Neural cell (in vitro differentiated cells): ENCODE results near the gene CTNNB1. TPM values are rescaled to one million over a fixed set of nuclear protein-coding genes. Genes with fewer than 3 reads are reported as not detected.

Experiments
- H2AFZ ChIP-seq: fragments of 200-600, 300-800 bp; sonication (generic), shearing (Covaris generic); 2 replicates; pipeline ENCODE4 v1.6.0; 2014; ENCODE audit warnings: low read depth, mild to moderate bottlenecking, antibody characterized with exemption, low read length, moderate library complexity
- H3F3A ChIP-seq: fragments of 200-600 bp; shearing (Covaris generic); 2 replicates; pipeline ENCODE4 v1.6.1; 2016; ENCODE audit warnings: mild to moderate bottlenecking, moderate library complexity, mixed read lengths, antibody characterized with exemption, low read length; ENCODE audit not compliant: insufficient read depth, poor library complexity, severe bottlenecking
- H3K27ac ChIP-seq: fragments of 200-600, 300-800 bp; sonication (generic), shearing (Covaris generic); 2 replicates; pipeline ENCODE4 v1.5.1; 2014; ENCODE audit warnings: mild to moderate bottlenecking, low read length, moderate library complexity
- H3K27me3 ChIP-seq: fragments of 300-800, 200-600 bp; sonication (generic), shearing (Covaris generic); 2 replicates; pipeline ENCODE4 v1.6.0; 2014; ENCODE audit warnings: mild to moderate bottlenecking, low read depth, low read length, moderate library complexity; ENCODE audit not compliant: insufficient read depth
- H3K36me3 ChIP-seq: fragments of 300-800, 200-600 bp; sonication (generic), shearing (Covaris generic); 2 replicates; pipeline ENCODE4 v1.5.1; 2014; ENCODE audit warnings: mild to moderate bottlenecking, antibody characterized with exemption, low read length, moderate library complexity; ENCODE audit not compliant: insufficient read depth
- H3K4me2 ChIP-seq: fragments of 300-800, 200-600 bp; sonication (generic), shearing (Covaris generic); 2 replicates; pipeline ENCODE4 v1.6.0; 2014; ENCODE audit warnings: mild to moderate bottlenecking, low read length
- H3K4me3 ChIP-seq: fragments of 300-800, 200-600 bp; sonication (generic), shearing (Covaris generic); 2 replicates; pipeline ENCODE4 v1.5.1; 2014; ENCODE audit warnings: mild to moderate bottlenecking, low read length, moderate library complexity
- H3K79me2 ChIP-seq: fragments of 200-600 bp; shearing (Covaris generic); replicated peaks from 2 replicates; pipeline ENCODE4 v1.6.0; 2014; ENCODE audit warnings: mild to moderate bottlenecking, low read length, moderate library complexity; ENCODE audit not compliant: insufficient read depth
- H3K9ac ChIP-seq: fragments of 300-800, 200-600 bp; sonication (generic), shearing (Covaris generic); 2 replicates; pipeline ENCODE4 v1.6.1; 2016; ENCODE audit warnings: mild to moderate bottlenecking, low read length, mixed read lengths
- H3K9me2 ChIP-seq: fragments of 200-600 bp; shearing (Covaris generic); 2 replicates; pipeline ENCODE4 v1.6.1; 2016; ENCODE audit warnings: mild to moderate bottlenecking, low read length, mixed read lengths; ENCODE audit not compliant: insufficient read depth
- H3K9me3 ChIP-seq: fragments of 200-600, 300-800 bp; sonication (generic), shearing (Covaris generic); 2 replicates; pipeline ENCODE4 v1.6.1; 2016; ENCODE audit warnings: mild to moderate bottlenecking, mixed run types, low read length, moderate library complexity, mixed read lengths
- H4K20me1 ChIP-seq: fragments of 200-600 bp; shearing (Covaris generic); 2 replicates; pipeline ENCODE4 v1.6.1; 2016; ENCODE audit warnings: mild to moderate bottlenecking, mixed run types; ENCODE audit not compliant: insufficient read depth
- EP300 ChIP-seq: fragments of 450-650 bp; conservative IDR thresholded peaks from 2 replicates; pipeline ENCODE4 v1.6.1; 2014; ENCODE audit warnings: antibody characterized with exemption, mild to moderate bottlenecking, moderate library complexity; ENCODE audit not compliant: poor library complexity, severe bottlenecking
- EZH2 ChIP-seq: fragments of 200-600, 300-800 bp; shearing (Covaris generic), sonication (generic); IDR thresholded peaks from 2 replicates; pipeline ENCODE4 v1.6.1; 2014; ENCODE audit warnings: antibody characterized with exemption, low read length, borderline replicate concordance, mild to moderate bottlenecking; ENCODE audit not compliant: insufficient read depth, poor library complexity, severe bottlenecking
- MXI1 ChIP-seq: fragments of 450-650 bp; conservative IDR thresholded peaks from 2 replicates; pipeline ENCODE4 v1.6.1; 2014; ENCODE audit warnings: antibody characterized with exemption, mild to moderate bottlenecking; ENCODE audit not compliant: poor library complexity, severe bottlenecking
- POLR2AphosphoS5 ChIP-seq: IDR thresholded peaks from 2 replicates; pipeline ENCODE4 v1.6.1; 2012
- RAD21 ChIP-seq: fragments of 450-650 bp; conservative IDR thresholded peaks from 2 replicates; pipeline ENCODE4 v1.6.1; 2014; ENCODE audit warnings: antibody characterized with exemption, mild to moderate bottlenecking, moderate library complexity
- SMC3 ChIP-seq: fragments of 450-650 bp; conservative IDR thresholded peaks from 2 replicates; pipeline ENCODE4 v1.6.1; 2014; ENCODE audit warnings: antibody characterized with exemption, mild to moderate bottlenecking, moderate library complexity; ENCODE audit not compliant: poor library complexity
- TAF1 ChIP-seq: IDR thresholded peaks from 2 replicates; pipeline ENCODE4 v1.6.1; 2012; ENCODE audit warnings: low read depth
- polyA plus RNA-seq: library from polyadenylated mRNA; depleted of rRNA; stranded (reverse); fragments of >200 nt; gene quantifications from 2 replicates; pipeline ENCODE4 v1.2.3, GENCODE V29; 2014
- TF ChIP-seq, protein P1 (sequence below): fragments of 450-650 bp; IDR thresholded peaks from 2 replicates; pipeline ENCODE4 v1.5.1; 2014; ENCODE audit warnings: antibody characterized with exemption, mild to moderate bottlenecking, moderate library complexity; ENCODE audit not compliant: poor library complexity, severe bottlenecking
- TF ChIP-seq, protein P2 (sequence below): IDR thresholded peaks from 2 replicates; pipeline ENCODE4 v1.6.1; 2012; ENCODE audit warnings: borderline replicate concordance

Gene CTNNB1
- polyA plus RNA-seq, 1 donor from 2014 or later = 317 TPM

DNA sequence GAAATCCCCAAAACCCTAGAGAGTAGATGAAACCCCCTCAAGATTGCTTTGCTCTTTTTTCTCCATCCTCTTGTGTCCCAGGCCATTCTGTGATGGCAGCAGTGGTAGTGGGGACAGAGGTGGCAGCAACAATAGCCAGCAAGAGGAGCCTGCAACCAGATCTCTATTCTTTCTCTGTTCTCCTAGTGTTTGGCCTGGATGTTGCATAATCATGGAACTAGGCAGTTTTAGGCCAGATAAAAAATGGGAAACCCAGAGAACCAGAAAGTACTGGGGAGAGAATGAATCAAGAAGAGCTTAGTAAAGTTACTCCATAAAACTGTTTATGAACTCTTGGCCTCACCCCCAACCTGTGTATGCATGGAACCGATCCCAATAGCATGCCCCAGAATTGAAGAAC, 52.3 kb downstream of the CTNNB1 start:
- H3K79me2 ChIP-seq = no peaks in the 10 kb centered on the region
- H3K9me2 ChIP-seq = no peaks in the 10 kb centered on the region
- H3F3A ChIP-seq = no peaks in the 10 kb centered on the region
- H3K9me3 ChIP-seq = no peaks in the 10 kb centered on the region
- no peaks in the 10 kb centered on the region for H3K36me3 ChIP-seq
- H3K4me2 ChIP-seq = no peak overlapping the region
- H3K27me3 ChIP-seq = no peaks in the 10 kb centered on the region
- no peak overlapping the region for H3K4me3 ChIP-seq
- TF ChIP-seq EP300 (no peak), SMC3 (no peak), TAF1 (no peak), MXI1 (no peak)
- TF ChIP-seq, protein P1, sequence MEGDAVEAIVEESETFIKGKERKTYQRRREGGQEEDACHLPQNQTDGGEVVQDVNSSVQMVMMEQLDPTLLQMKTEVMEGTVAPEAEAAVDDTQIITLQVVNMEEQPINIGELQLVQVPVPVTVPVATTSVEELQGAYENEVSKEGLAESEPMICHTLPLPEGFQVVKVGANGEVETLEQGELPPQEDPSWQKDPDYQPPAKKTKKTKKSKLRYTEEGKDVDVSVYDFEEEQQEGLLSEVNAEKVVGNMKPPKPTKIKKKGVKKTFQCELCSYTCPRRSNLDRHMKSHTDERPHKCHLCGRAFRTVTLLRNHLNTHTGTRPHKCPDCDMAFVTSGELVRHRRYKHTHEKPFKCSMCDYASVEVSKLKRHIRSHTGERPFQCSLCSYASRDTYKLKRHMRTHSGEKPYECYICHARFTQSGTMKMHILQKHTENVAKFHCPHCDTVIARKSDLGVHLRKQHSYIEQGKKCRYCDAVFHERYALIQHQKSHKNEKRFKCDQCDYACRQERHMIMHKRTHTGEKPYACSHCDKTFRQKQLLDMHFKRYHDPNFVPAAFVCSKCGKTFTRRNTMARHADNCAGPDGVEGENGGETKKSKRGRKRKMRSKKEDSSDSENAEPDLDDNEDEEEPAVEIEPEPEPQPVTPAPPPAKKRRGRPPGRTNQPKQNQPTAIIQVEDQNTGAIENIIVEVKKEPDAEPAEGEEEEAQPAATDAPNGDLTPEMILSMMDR = no peak
- H2AFZ ChIP-seq = no peak overlapping the region
- H3K27ac ChIP-seq = no peak overlapping the region
- H3K9ac ChIP-seq = no peak overlapping the region
- H4K20me1 ChIP-seq = no peaks in the 10 kb centered on the region

DNA sequence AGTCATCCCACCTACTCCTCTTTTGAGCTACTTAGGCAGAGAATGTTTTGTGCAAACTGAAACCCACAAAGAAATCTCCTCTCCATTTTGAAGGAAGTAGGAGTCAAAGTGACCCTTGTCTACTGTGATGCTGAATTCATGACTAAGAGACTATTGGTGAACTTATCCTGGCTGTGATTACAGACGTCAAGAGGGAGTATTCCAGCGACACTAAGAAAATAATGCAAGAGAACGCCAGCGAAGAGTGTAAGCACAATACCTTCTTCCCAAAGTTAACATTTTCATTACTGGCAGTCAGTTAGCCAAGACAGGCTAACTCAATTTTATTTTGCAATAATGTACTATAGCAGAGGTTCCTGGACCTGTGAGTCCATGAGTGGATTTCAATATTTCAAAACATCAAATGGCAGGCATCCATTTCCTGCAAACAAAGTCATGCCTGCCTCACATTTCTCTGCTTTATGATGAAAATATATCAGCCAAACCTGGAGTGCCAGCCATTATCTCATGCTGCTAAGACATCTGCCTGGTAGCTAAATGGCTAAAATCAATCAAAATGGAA, 59.0 kb downstream of the CTNNB1 start:
- H3F3A ChIP-seq = no peaks in the 10 kb centered on the region
- no peak overlapping the region for H3K4me3 ChIP-seq
- no peak overlapping the region for H2AFZ ChIP-seq
- no peaks in the 10 kb centered on the region for H4K20me1 ChIP-seq
- no peaks in the 10 kb centered on the region for H3K79me2 ChIP-seq
- TF ChIP-seq, protein P1 = no peak
- no peak for TF ChIP-seq RAD21
- no peaks in the 10 kb centered on the region for H3K27me3 ChIP-seq
- H3K9me3 ChIP-seq = no peaks in the 10 kb centered on the region
- no peak overlapping the region for H3K9ac ChIP-seq
- no peaks in the 10 kb centered on the region for H3K9me2 ChIP-seq
- H3K4me2 ChIP-seq = no peak overlapping the region
- no peaks in the 10 kb centered on the region for H3K36me3 ChIP-seq
- no peak overlapping the region for H3K27ac ChIP-seq

DNA sequence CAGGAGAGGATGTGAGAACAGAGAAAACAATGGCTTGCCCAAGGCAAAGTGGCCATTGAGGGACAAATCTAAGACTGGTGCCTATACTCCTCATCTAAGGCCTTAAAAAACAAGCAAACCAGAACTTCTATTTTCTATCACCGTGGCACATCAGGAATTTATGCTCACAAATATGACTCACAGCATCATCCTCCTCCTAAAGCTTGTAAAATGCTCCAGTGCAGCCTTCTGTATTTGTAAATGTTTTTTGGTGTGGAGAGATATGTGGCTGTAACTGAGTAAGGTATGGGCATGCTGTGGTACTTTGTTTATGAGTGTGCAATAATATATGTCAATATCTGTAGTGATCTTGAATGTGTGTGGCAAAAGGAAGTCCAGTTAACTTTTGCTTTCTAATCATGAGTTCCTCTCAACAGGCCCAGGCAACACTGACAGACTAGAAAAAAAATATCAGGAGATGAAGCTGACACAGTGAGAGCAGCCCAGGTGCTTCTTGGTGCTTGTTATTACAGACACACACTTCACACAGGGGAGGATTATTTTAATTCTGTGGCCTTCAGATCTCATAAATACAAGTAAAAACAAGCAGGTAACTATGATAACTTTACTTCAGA, 60.3 kb downstream of the CTNNB1 start:
- Histone ChIP-seq H3K4me3 (no peak overlapping the region), H3K4me2 (no peak overlapping the region)

More for the DNA sequence above, 60.3 kb downstream of the CTNNB1 start:
- Histone ChIP-seq H3K36me3 (no peaks in the 10 kb centered on the region), H3K27me3 (no peaks in the 10 kb centered on the region), H3K79me2 (no peaks in the 10 kb centered on the region), H3K9ac (no peak overlapping the region), H4K20me1 (no peaks in the 10 kb centered on the region), H3K27ac (no peak overlapping the region), H3K9me2 (no peaks in the 10 kb centered on the region), H3F3A (no peaks in the 10 kb centered on the region), H2AFZ (no peak overlapping the region), H3K9me3 (no peaks in the 10 kb centered on the region)
- TF ChIP-seq, protein P2, sequence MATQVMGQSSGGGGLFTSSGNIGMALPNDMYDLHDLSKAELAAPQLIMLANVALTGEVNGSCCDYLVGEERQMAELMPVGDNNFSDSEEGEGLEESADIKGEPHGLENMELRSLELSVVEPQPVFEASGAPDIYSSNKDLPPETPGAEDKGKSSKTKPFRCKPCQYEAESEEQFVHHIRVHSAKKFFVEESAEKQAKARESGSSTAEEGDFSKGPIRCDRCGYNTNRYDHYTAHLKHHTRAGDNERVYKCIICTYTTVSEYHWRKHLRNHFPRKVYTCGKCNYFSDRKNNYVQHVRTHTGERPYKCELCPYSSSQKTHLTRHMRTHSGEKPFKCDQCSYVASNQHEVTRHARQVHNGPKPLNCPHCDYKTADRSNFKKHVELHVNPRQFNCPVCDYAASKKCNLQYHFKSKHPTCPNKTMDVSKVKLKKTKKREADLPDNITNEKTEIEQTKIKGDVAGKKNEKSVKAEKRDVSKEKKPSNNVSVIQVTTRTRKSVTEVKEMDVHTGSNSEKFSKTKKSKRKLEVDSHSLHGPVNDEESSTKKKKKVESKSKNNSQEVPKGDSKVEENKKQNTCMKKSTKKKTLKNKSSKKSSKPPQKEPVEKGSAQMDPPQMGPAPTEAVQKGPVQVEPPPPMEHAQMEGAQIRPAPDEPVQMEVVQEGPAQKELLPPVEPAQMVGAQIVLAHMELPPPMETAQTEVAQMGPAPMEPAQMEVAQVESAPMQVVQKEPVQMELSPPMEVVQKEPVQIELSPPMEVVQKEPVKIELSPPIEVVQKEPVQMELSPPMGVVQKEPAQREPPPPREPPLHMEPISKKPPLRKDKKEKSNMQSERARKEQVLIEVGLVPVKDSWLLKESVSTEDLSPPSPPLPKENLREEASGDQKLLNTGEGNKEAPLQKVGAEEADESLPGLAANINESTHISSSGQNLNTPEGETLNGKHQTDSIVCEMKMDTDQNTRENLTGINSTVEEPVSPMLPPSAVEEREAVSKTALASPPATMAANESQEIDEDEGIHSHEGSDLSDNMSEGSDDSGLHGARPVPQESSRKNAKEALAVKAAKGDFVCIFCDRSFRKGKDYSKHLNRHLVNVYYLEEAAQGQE = no peak
- no peak for TF ChIP-seq EP300
- TF ChIP-seq, protein P1 = no peak
- no peak for TF ChIP-seq TAF1
- TF ChIP-seq POLR2AphosphoS5 = no peak
- no peak for TF ChIP-seq MXI1
- no peak for TF ChIP-seq RAD21
- no peak for TF ChIP-seq SMC3
- TF ChIP-seq EZH2 = no peak
